Cardiac muscle cell (in vitro differentiated cells and primary cell): Measurements from ENCODE around the gene MAPK10. TPM values are rescaled to one million over a fixed set of nuclear protein-coding genes. Genes with fewer than 3 reads are reported as not detected.

Experiments
- DNase-seq, 2 donors: peaks; one replicate each; pipeline versions ENCODE4 v3.0.0 to v3.0.0-alpha.2; 2010 to 2017; ENCODE audit warnings: low read depth in 1 of 2, low spot score in 1 of 2
- H3K27ac ChIP-seq: fragments of 200-600 bp; sonication (generic); 2 replicates; pipeline ENCODE4 v1.5.1; 2016
- H3K27me3 ChIP-seq: fragments of 200-600 bp; sonication (generic); 2 replicates; pipeline ENCODE4 v1.6.0; 2016; ENCODE audit warnings: control low read depth
- H3K36me3 ChIP-seq: fragments of 200-600 bp; sonication (generic); 2 replicates; pipeline ENCODE4 v1.5.1; 2016; ENCODE audit warnings: control low read depth
- H3K4me1 ChIP-seq: fragments of 200-600 bp; sonication (generic); 2 replicates; pipeline ENCODE4 v1.8.1; 2017; ENCODE audit warnings: low read depth, mild to moderate bottlenecking, mixed run types
- H3K4me3 ChIP-seq: fragments of 200-600 bp; sonication (generic); 2 replicates; pipeline ENCODE4 v1.5.1; 2016; ENCODE audit warnings: mild to moderate bottlenecking
- H3K9me3 ChIP-seq: fragments of 200-600 bp; sonication (generic); 2 replicates; pipeline ENCODE4 v1.5.1; 2017; ENCODE audit warnings: low read depth, mild to moderate bottlenecking, control low read depth
- polyA plus RNA-seq: library from polyadenylated mRNA; unstranded; fragments of >200 nt; fragmentation: Nextera tagmentation; extraction: Ambion mirVana; gene quantifications from 2 replicates; pipeline ENCODE4 v1.2.1, GENCODE V29; 2016
- total RNA-seq: library from RNA; depleted of rRNA; stranded (reverse); fragments of >200 nt; gene quantifications from 2 replicates; pipeline ENCODE4 v1.2.3, GENCODE V29; 2016
- TF ChIP-seq, protein P1 (sequence below): IDR thresholded peaks from 2 replicates; pipeline ENCODE4 v1.5.1; 2012; ENCODE audit warnings: low read depth, mild to moderate bottlenecking, low read length

Gene MAPK10
- total RNA-seq (13.4 and 22.8 TPM in 2 replicates), polyA plus RNA-seq (13.9 and 16.2 TPM in 2 replicates)

DNA sequence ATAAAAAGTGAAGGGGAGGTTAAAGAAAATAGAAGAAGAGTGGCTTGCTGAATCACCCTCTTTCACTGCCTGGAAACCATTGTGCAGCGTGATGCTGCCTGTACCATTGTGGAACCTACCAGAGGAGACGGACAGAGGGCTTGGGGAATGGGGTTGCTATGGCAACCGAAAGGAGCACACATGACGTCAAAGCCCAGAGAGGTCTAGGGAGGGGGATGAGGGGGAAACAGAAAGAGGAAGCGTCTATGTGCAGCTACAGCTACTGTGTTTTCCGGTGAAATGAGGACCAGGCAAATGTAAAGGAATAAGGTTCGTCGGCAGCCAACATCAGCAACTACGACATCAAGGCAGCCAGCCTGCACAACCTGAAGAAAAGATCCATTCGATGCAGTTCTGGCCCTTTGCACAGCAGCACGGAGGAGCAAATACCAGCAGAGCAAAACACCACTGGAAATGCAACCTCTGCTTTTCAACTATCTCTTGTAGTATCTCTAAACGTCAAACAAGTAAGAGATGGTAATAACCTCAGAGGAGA, at the start of gene MAPK10:
TSS of gene MAPK10 (minus strand) at position 110 of the 535 bp plus-strand sequence.
- TF ChIP-seq, protein P1, sequence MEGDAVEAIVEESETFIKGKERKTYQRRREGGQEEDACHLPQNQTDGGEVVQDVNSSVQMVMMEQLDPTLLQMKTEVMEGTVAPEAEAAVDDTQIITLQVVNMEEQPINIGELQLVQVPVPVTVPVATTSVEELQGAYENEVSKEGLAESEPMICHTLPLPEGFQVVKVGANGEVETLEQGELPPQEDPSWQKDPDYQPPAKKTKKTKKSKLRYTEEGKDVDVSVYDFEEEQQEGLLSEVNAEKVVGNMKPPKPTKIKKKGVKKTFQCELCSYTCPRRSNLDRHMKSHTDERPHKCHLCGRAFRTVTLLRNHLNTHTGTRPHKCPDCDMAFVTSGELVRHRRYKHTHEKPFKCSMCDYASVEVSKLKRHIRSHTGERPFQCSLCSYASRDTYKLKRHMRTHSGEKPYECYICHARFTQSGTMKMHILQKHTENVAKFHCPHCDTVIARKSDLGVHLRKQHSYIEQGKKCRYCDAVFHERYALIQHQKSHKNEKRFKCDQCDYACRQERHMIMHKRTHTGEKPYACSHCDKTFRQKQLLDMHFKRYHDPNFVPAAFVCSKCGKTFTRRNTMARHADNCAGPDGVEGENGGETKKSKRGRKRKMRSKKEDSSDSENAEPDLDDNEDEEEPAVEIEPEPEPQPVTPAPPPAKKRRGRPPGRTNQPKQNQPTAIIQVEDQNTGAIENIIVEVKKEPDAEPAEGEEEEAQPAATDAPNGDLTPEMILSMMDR, result no peak
- no peaks in the 10 kb centered on the region for H3K9me3 ChIP-seq
- no peaks in the 10 kb centered on the region for H3K27me3 ChIP-seq
- peak; percentile 57 to 97 for DNase-seq
- H3K27ac ChIP-seq, result no peak within 1 kb of the TSS
- H3K4me3 ChIP-seq, result no peak within 1 kb of the TSS
- no peaks in the 10 kb centered on the region for H3K36me3 ChIP-seq
- peaks cover 22% of the 10 kb centered on the region for H3K4me1 ChIP-seq

DNA sequence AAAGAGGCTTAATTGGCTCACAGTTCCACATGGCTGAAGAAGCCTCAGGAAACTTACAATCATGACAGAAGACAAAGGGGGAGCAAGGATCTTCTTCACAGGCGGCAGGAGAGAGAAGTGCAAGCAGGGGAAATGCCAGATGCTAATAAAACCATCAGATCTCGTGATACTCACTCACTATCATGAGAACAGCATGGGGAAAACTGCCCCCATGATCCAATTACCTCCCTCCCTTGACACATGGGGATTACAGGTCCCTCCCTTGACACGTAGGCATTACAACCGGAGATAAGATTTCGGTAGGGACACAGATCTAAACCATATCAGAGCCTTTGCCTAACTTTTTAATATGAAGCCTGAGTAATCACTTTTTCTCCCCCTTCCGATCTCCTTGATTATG, 43.7 kb upstream of the MAPK10 start:
- H3K4me3 ChIP-seq, result no peak overlapping the region
- H3K4me1 ChIP-seq, result no peaks in the 10 kb centered on the region
- DNase-seq, result no peak

DNA sequence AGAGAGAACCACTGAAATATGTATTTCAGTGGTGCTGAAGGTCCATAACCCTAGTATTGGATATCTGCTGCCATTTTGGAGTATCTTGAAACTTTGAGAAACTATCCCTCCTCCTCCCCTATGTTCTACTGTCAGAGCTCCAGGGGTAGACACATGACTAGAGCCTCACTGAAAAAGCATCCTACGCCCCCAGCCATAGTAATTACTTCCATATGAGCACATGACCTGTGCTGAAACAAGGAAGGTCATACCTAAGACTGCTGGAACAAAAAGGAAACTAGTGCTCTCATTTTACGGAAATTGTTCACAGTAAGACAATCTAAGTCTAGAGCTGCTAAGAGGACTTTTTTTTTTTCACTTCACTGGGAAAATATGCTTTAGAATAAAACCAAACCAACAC, 42.0 kb upstream of the MAPK10 start:
- no peaks in the 10 kb centered on the region for H3K9me3 ChIP-seq
- TF ChIP-seq, protein P1, result no peak
- H3K4me3 ChIP-seq, result no peak overlapping the region
- DNase-seq, result no peak
- H3K36me3 ChIP-seq, result no peaks in the 10 kb centered on the region
- no peaks in the 10 kb centered on the region for H3K4me1 ChIP-seq
- no peaks in the 10 kb centered on the region for H3K27me3 ChIP-seq
- no peak overlapping the region for H3K27ac ChIP-seq

More for the DNA sequence above, 43.7 kb upstream of the MAPK10 start:
- Histone ChIP-seq H3K27me3 (no peaks in the 10 kb centered on the region), H3K9me3 (no peaks in the 10 kb centered on the region), H3K27ac (no peak overlapping the region), H3K36me3 (no peaks in the 10 kb centered on the region)
- TF ChIP-seq, protein P1, result no peak

DNA sequence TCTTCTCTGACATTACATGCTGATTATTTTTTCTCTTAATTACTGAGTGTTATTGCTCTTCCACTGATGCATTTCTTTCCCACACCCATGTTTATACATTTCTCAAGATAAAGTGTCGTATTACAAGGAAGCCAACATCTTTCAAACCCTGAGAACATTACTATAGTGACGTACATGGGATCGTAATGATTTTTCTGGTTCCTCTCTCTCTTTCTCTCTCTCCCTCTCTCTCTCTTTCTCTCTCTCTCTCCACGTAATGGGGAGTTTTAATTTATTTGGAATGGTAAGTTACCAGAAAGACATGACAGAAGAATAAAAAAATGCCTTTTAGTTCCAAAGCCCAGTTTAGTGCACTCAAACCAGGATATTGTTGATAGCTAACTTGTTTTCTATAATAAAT, 40.4 kb upstream of the MAPK10 start:
- Histone ChIP-seq H3K36me3 (no peaks in the 10 kb centered on the region), H3K27me3 (no peaks in the 10 kb centered on the region), H3K27ac (no peak overlapping the region), H3K9me3 (no peaks in the 10 kb centered on the region), H3K4me1 (no peaks in the 10 kb centered on the region), H3K4me3 (no peak overlapping the region)
- TF ChIP-seq, protein P1, result no peak
- peak in 1 of 2 donors; percentile 11 for DNase-seq

DNA sequence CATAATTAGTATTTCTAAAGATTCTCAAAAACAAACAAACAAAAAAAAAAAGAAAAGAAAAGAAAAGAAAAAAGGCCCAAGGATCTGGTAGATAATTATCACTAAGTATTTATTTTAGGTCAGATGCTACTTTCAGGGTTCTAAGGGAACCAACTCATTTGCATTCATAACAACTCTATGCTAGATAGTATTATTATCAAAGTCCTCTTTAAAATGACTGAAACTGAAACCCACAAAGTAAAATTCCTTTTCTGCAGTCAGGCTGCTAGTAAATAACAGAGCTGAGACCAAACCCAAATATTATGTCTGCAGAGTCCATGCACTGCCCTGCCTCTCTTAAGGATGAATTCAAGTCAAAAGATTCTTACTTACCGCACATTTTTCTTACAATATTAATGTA, 38.3 kb upstream of the MAPK10 start:
- DNase-seq, result no peak
- H3K4me3 ChIP-seq, result no peak overlapping the region
- H3K27me3 ChIP-seq, result no peaks in the 10 kb centered on the region
- H3K27ac ChIP-seq, result no peak overlapping the region
- TF ChIP-seq, protein P1, result no peak
- no peaks in the 10 kb centered on the region for H3K9me3 ChIP-seq
- H3K4me1 ChIP-seq, result no peaks in the 10 kb centered on the region
- H3K36me3 ChIP-seq, result no peaks in the 10 kb centered on the region
